H1 (cell line): Measurements from ENCODE around the gene LRP5. TPM values are rescaled to one million over a fixed set of nuclear protein-coding genes. Genes with fewer than 3 reads are reported as not detected.

ENCODE experiments used
- CTCF ChIA-PET: fragments of 300-600 bp; sonication (Branson Sonifier 250); formaldehyde crosslinking; loops from one replicate; lab custom pipeline; 2021; ENCODE audit not compliant: partially characterized antibody; lab: Charles Lee
- POLR2A ChIA-PET: fragments of 300-600 bp; sonication (Branson Sonifier 250); formaldehyde crosslinking; loops from one replicate; lab custom pipeline; 2021; ENCODE audit warnings: inconsistent platforms; ENCODE audit not compliant: partially characterized antibody; lab: Charles Lee
- DNase-seq, 2 experiments: peaks; one replicate each; pipeline versions ENCODE4 v3.0.0 to v3.0.0-alpha.2; 2010 to 2022; ENCODE audit warnings: low spot score in 2 of 2, low read depth in 1 of 2, mixed read lengths in 1 of 2
- FAIRE-seq: peaks from 2 replicates; lab custom pipeline; 2011; peaks lifted over from hg19 to GRCh38; lab: Jason Lieb, UNC
- H2AFZ ChIP-seq: 2 replicates; pipeline ENCODE4 v1.8.1; 2012; ENCODE audit warnings: low read length, inconsistent platforms
- H2AK5ac ChIP-seq: 2 replicates; pipeline ENCODE4 v1.6.1; 2013; ENCODE audit warnings: low read depth, low read length
- H2BK120ac ChIP-seq: replicated peaks from 2 replicates; pipeline ENCODE3; 2013; ENCODE audit warnings: low read depth, low read length, inconsistent platforms
- H2BK12ac ChIP-seq: 2 replicates; pipeline ENCODE4 v1.6.1; 2013; ENCODE audit warnings: low read depth, low read length
- H2BK15ac ChIP-seq: 2 replicates; pipeline ENCODE4 v1.6.1; 2013; ENCODE audit warnings: low read length
- H2BK20ac ChIP-seq: 2 replicates; pipeline ENCODE4 v1.6.1; 2013; ENCODE audit warnings: low read length
- H2BK5ac ChIP-seq: 2 replicates; pipeline ENCODE4 v1.6.1; 2013; ENCODE audit warnings: low read depth, low read length
- H3K14ac ChIP-seq: 2 replicates; pipeline ENCODE4 v1.6.1; 2013; ENCODE audit warnings: inconsistent platforms; ENCODE audit not compliant: insufficient read length
- H3K18ac ChIP-seq: 2 replicates; pipeline ENCODE4 v1.6.1; 2013; ENCODE audit warnings: low read length; ENCODE audit errors: extremely low read depth
- H3K23ac ChIP-seq: 2 replicates; pipeline ENCODE4 v1.6.1; 2013; ENCODE audit warnings: inconsistent platforms; ENCODE audit not compliant: insufficient read length
- H3K23me2 ChIP-seq: 2 replicates; pipeline ENCODE4 v1.6.1; 2013; ENCODE audit warnings: low read depth, low read length
- H3K27ac ChIP-seq: 2 replicates; pipeline ENCODE4 v1.6.1; 2011; ENCODE audit warnings: low read depth, low read length, inconsistent platforms
- H3K27me3 ChIP-seq, 4 experiments: replicated peaks in 1 of 4; 1 replicate in 1 of 4; 2 replicates in 3 of 4; pipeline versions ENCODE4 v1.6.1 to v1.8.1; 2011 to 2013; ENCODE audit warnings: low read length in 3 of 4, mild to moderate bottlenecking in 3 of 4, inconsistent platforms in 2 of 4, mixed read lengths in 2 of 4, moderate library complexity in 1 of 4; ENCODE audit not compliant: control insufficient read depth in 3 of 4, insufficient read depth in 3 of 4; ENCODE audit errors: extremely low read depth in 1 of 4
- H3K36me3 ChIP-seq, 4 experiments: 2 replicates each; pipeline versions ENCODE4 v1.6.1 to v1.8.1; 2011 to 2013; ENCODE audit warnings: mild to moderate bottlenecking in 4 of 4, low read length in 3 of 4, moderate library complexity in 2 of 4, control low read depth in 1 of 4, inconsistent platforms in 1 of 4; ENCODE audit not compliant: insufficient read depth in 4 of 4, control insufficient read depth in 2 of 4
- H3K4ac ChIP-seq: replicated peaks from 2 replicates; pipeline ENCODE3; 2013; ENCODE audit warnings: low read length, low read depth, mixed read lengths, inconsistent platforms; ENCODE audit not compliant: insufficient read length
- H3K4me1 ChIP-seq, 4 experiments: replicated peaks in 1 of 4; 1 replicate in 1 of 4; 2 replicates in 3 of 4; pipeline versions ENCODE4 v1.6.1 to v1.8.1; 2011 to 2013; ENCODE audit warnings: low read length in 3 of 4, inconsistent platforms in 2 of 4, mixed read lengths in 1 of 4; ENCODE audit not compliant: insufficient read depth in 4 of 4, control insufficient read depth in 3 of 4
- H3K4me2 ChIP-seq, 2 experiments: 2 replicates each; pipeline versions ENCODE4 v1.6.1 to v1.8.1; 2011 to 2013; ENCODE audit warnings: low read depth in 2 of 2, low read length in 2 of 2, control low read depth in 1 of 2, inconsistent platforms in 1 of 2, mild to moderate bottlenecking in 1 of 2; ENCODE audit not compliant: insufficient read depth in 1 of 2
- H3K4me3 ChIP-seq, 4 experiments: fragments of 200-600, 300-600 bp in 1 of 4; sonication (generic), shearing (Covaris generic), sonication (Bioruptor Twin) in 1 of 4; 2 replicates each; pipeline versions ENCODE4 v1.5.1 to v1.8.1; 2011 to 2016; ENCODE audit warnings: low read length in 4 of 4, low read depth in 3 of 4, control low read depth in 2 of 4, inconsistent platforms in 2 of 4, mild to moderate bottlenecking in 2 of 4, mixed read lengths in 1 of 4, moderate library complexity in 1 of 4; ENCODE audit not compliant: insufficient read depth in 2 of 4; ENCODE audit errors: extremely low read depth in 1 of 4
- H3K56ac ChIP-seq: replicated peaks from 2 replicates; pipeline ENCODE3; 2013; ENCODE audit warnings: low read depth, mild to moderate bottlenecking, mixed read lengths, low read length, inconsistent platforms; ENCODE audit not compliant: insufficient read length
- H3K79me1 ChIP-seq: 2 replicates; pipeline ENCODE4 v1.6.1; 2013; ENCODE audit warnings: low read depth, low read length, control low read depth
- H3K79me2 ChIP-seq, 2 experiments: 2 replicates each; pipeline versions ENCODE4 v1.6.1 to v1.8.1; 2012 to 2013; ENCODE audit warnings: low read length in 2 of 2, mild to moderate bottlenecking in 2 of 2, inconsistent platforms in 1 of 2; ENCODE audit not compliant: insufficient read depth in 2 of 2, control insufficient read depth in 1 of 2
- H3K9ac ChIP-seq, 4 experiments: replicated peaks in 1 of 4; 1 replicate in 1 of 4; 2 replicates in 3 of 4; pipeline versions ENCODE4 v1.6.1 to v1.8.1; 2011 to 2013; ENCODE audit warnings: low read depth in 3 of 4, low read length in 3 of 4, control low read depth in 2 of 4, mild to moderate bottlenecking in 2 of 4, moderate library complexity in 2 of 4, inconsistent platforms in 1 of 4; ENCODE audit errors: extremely low read depth in 1 of 4
- H3K9me3 ChIP-seq, 2 experiments: 2 replicates each; pipeline versions ENCODE4 v1.6.1 to v1.8.1; 2012 to 2013; ENCODE audit warnings: mild to moderate bottlenecking in 2 of 2, moderate library complexity in 2 of 2, control low read depth in 1 of 2, inconsistent platforms in 1 of 2, low read depth in 1 of 2, low read length in 1 of 2, mixed read lengths in 1 of 2; ENCODE audit not compliant: insufficient read depth in 2 of 2
- H4K20me1 ChIP-seq, 2 experiments: replicated peaks in 1 of 2; 2 replicates each; pipeline versions ENCODE3 to v1.8.1; 2011 to 2013; ENCODE audit warnings: inconsistent platforms in 2 of 2, low read length in 2 of 2, mild to moderate bottlenecking in 1 of 2; ENCODE audit not compliant: insufficient read depth in 2 of 2, control insufficient read depth in 1 of 2
- H4K5ac ChIP-seq: 2 replicates; pipeline ENCODE4 v1.6.1; 2013; ENCODE audit warnings: low read length, low read depth, mixed read lengths, inconsistent platforms; ENCODE audit not compliant: insufficient read length
- H4K8ac ChIP-seq: 2 replicates; pipeline ENCODE4 v1.8.0; 2013; ENCODE audit warnings: mild to moderate bottlenecking, moderate library complexity, low read length, inconsistent platforms; ENCODE audit not compliant: insufficient read depth; ENCODE audit errors: extremely low read depth
- H4K91ac ChIP-seq: replicated peaks from 2 replicates; pipeline ENCODE3; 2013; ENCODE audit warnings: low read length, mixed read lengths, inconsistent platforms; ENCODE audit not compliant: insufficient read length
- CBX8 ChIP-seq: fragments of 300-800, 300-1000 bp; sonication (generic); IDR thresholded peaks from 2 replicates; pipeline ENCODE4 v1.7.1; 2016; ENCODE audit warnings: low read depth, low read length, borderline replicate concordance
- KDM1A ChIP-seq: fragments of 200-600, 300-600 bp; sonication (generic); IDR thresholded peaks from 2 replicates; pipeline ENCODE4 v1.7.1; 2016; ENCODE audit warnings: mild to moderate bottlenecking, low read length, borderline replicate concordance
- POLR2A ChIP-seq, 2 experiments: IDR thresholded peaks; 1 replicate in 1 of 2; 2 replicates in 1 of 2; pipeline ENCODE4 v1.6.1; 2011; ENCODE audit warnings: low read depth in 2 of 2, low read length in 2 of 2, mild to moderate bottlenecking in 2 of 2; ENCODE audit errors: control extremely low read depth in 1 of 2
- WGBS, 2 experiments: shearing (Covaris generic) in 1 of 2; methylation state at CpG; one replicate each; pipeline versions ENCODE4 v1.1.6 to v1.1.7; 2013 to 2015; ENCODE audit warnings: low lambda C conversion rate in 2 of 2, mixed read lengths in 2 of 2, inconsistent platforms in 1 of 2, low coverage in 1 of 2, missing lambda C conversion rate in 1 of 2; ENCODE audit not compliant: insufficient replicate concordance in 2 of 2, insufficient coverage in 1 of 2, insufficient read length in 1 of 2; ENCODE audit errors: extremely low coverage in 1 of 2, missing lambda C conversion rate in 1 of 2; 5-methylcytosine and 5-hydroxymethylcytosine counted together
- polyA plus RNA-seq, 7 experiments: library from polyadenylated mRNA; depleted of rRNA in 3 of 7; stranded (reverse) in 5 of 7; unstranded in 2 of 7; fragments of >200 nt in 5 of 7; fragments of 200-250 nt in 2 of 7; gene quantifications; 1 replicate in 5 of 7; 2 replicates in 1 of 7; 4 replicates in 1 of 7; pipeline versions ENCODE4 v1.2.1 to v1.2.3, GENCODE V29; 2011 to 2013; ENCODE audit warnings: missing spikeins in 2 of 7, mixed read lengths in 2 of 7
- total RNA-seq: library from RNA; stranded (reverse); fragmentation: NEBNext Ultra II Directional; extraction: Animal tissue kit (Norgen Biotek cat#: 25700); gene quantifications from 2 replicates; pipeline ENCODE4 v1.2.1, GENCODE V29; 2021

The LRP5 gene
- total and polyA plus RNA-seq, 2 of the 8 experiments (the other 6 are each of a cell fraction or from before 2014, with no cell fraction given): 19.0 to 38.9 TPM

DNA sequence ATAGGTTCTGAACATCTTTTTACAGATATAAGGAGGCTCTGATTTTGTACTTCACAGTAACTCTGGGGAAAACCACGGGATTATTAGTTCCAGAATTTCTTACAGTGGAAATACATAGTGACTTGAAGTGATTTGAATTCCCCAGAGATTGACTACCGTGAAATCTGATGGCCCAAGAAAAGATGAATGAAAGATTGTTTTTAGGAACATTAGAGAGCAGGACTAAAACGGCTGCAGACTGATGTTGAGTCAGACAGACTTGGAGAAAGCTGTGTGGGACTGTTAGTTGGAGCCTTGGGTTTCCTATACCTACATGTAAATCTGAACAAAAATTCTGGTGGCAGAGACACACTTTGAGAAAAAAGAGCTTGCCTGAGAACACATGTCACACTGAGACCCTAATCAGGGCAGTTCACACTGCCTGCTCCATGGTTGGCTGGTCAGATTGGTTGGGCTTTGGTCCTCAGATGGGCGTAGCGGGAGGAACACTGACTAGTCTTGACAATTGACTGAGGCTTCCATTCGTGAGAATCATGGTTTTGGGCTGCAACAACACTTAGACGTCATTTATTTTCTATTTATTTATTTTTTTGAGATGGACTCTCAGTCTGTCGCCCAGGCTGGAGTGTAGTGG is 154.9 kb downstream of the LRP5 start:
- DNase-seq: no peak
- no peaks in the 10 kb centered on the region for H3K27me3 ChIP-seq
- H3K9me3 ChIP-seq: no peaks in the 10 kb centered on the region
- no peak overlapping the region for H2BK20ac ChIP-seq
- TF ChIP-seq POLR2A (IDR thresholded peaks at IDR 0.05; ENCODE audit: control extremely low read depth in 1 of 2, low read depth in 2 of 2, low read length in 2 of 2) (peak in 1 of 2 experiments; percentile 27; a peak in 1 of 3 replicates), KDM1A (no peak), CBX8 (no peak)
- H2BK120ac ChIP-seq: no peak overlapping the region
- no peak overlapping the region for H2BK15ac ChIP-seq
- H3K36me3 ChIP-seq: peaks cover 0 to 2% (median 0%) of the 10 kb centered on the region in 4 experiments; a peak in 4 of 8 replicates
- H4K8ac ChIP-seq: no peak overlapping the region
- ChIA-PET CTCF (interaction anchor here (0.7 kb wide), 1 partner anchor 42 kb away, joined by 4 read pairs; no protein-coding TSS in a partner anchor), POLR2A (interaction anchor here (0.7 to 1.0 kb wide), 3 partner anchors 45 to 99 kb away, joined by 3 to 4 read pairs (median 3); no protein-coding TSS in a partner anchor)
- FAIRE-seq: no peak
- peaks cover 6 to 15% (median 7%) of the 10 kb centered on the region in 4 experiments for H3K4me1 ChIP-seq
- no peak overlapping the region for H3K9ac ChIP-seq
- 89% methylated on average over 8 of the region's 8 CpGs; no CpG with 5 or more reads in 1 of the 2 experiments for WGBS, 2 experiments
- no peak overlapping the region for H3K56ac ChIP-seq
- H3K79me2 ChIP-seq: peaks cover 86 to 99% of the 10 kb centered on the region in 2 experiments
- H3K4ac ChIP-seq: no peak overlapping the region
- H3K23me2 ChIP-seq: peaks cover 8% of the 10 kb centered on the region; the same call in 1 of the 2 replicates
- no peak overlapping the region for H3K4me3 ChIP-seq
- H3K79me1 ChIP-seq: peaks cover 23% of the 10 kb centered on the region
- no peak overlapping the region for H2BK12ac ChIP-seq
- H3K14ac ChIP-seq: no peak overlapping the region
- no peak overlapping the region for H4K91ac ChIP-seq
- no peak overlapping the region for H3K18ac ChIP-seq
- no peak overlapping the region for H3K27ac ChIP-seq
- H4K5ac ChIP-seq: no peak overlapping the region
- no peak overlapping the region for H3K4me2 ChIP-seq
- H4K20me1 ChIP-seq: peaks cover 57 to 64% of the 10 kb centered on the region in 2 experiments
- H2BK5ac ChIP-seq: no peak overlapping the region
- no peak overlapping the region for H2AFZ ChIP-seq
- no peak overlapping the region for H2AK5ac ChIP-seq
- H3K23ac ChIP-seq: no peak overlapping the region
